GM21526 (cell line): ENCODE results near the gene WHAMM.
A peak's percentile ranks its signal among the peaks of the same experiment; 100 is the strongest.
"Not testable (repeated sequence)": the region's sequence is repeated elsewhere in the genome, so short reads cannot be mapped to it uniquely, and the experiment has no call there.

Experiments used
- ATAC-seq: cut with Tn5 transposase; IDR thresholded peaks from one replicate; pipeline ENCODE4 v1.9.1; 2021; ENCODE audit warnings: moderate library complexity; ENCODE audit not compliant: unreplicated experiment, low FRiP score

Gene WHAMM

GRCh38 chr15:82802497-82802896 lies 6.9 kb upstream of the WHAMM start:
- no peak for ATAC-seq

GRCh38 chr15:82803793-82804574 lies 5.4 kb upstream of the WHAMM start:
- no peak for ATAC-seq

GRCh38 chr15:82804575-82804949 lies 4.9 kb upstream of the WHAMM start:
- no peak for ATAC-seq

- ATAC-seq: no peak
Measured at GRCh38 chr15:82805994-82806406, 3.4 kb upstream of the WHAMM start, which contains the start of gene FSD2. TSS of gene FSD2 (minus strand) at chr15:82806069. CDS start at chr15:82787390, 18,679 bp downstream.

GRCh38 chr15:82807920-82808633 lies 1.4 kb upstream of the WHAMM start:
- no peak for ATAC-seq

GRCh38 chr15:82808634-82809041 lies 790 bp upstream of the WHAMM start:
- no peak for ATAC-seq

GRCh38 chr15:82810061-82810889 lies 847 bp downstream of the WHAMM start:
- peak; percentile 17 for ATAC-seq

GRCh38 chr15:82810890-82811426 lies 1.5 kb downstream of the WHAMM start:
- ATAC-seq: no peak

- ATAC-seq: no peak
Measured at GRCh38 chr15:82812994-82813393, 3.6 kb downstream of the WHAMM start.

- no peak for ATAC-seq
Measured at GRCh38 chr15:82820128-82820527, 10.7 kb downstream of the WHAMM start.

- not testable (repeated sequence) for ATAC-seq
Measured at GRCh38 chr15:82821396-82821795, 12.0 kb downstream of the WHAMM start.

GRCh38 chr15:82821851-82822250 lies 12.4 kb downstream of the WHAMM start:
- not testable (repeated sequence) for ATAC-seq

- ATAC-seq: no peak
Measured at GRCh38 chr15:82823049-82823448, 13.6 kb downstream of the WHAMM start.

- no peak for ATAC-seq
Measured at GRCh38 chr15:82828075-82828474, 18.6 kb downstream of the WHAMM start.

GRCh38 chr15:82829234-82829633 lies 19.8 kb downstream of the WHAMM start:
- no peak for ATAC-seq

GRCh38 chr15:82830427-82831173 lies 21.2 kb downstream of the WHAMM start:
- no peak for ATAC-seq

GRCh38 chr15:82831894-82832600 lies 22.6 kb downstream of the WHAMM start:
- no peak for ATAC-seq

GRCh38 chr15:82832601-82833361 lies 23.4 kb downstream of the WHAMM start:
- no peak for ATAC-seq

GRCh38 chr15:82833362-82833682 lies 23.9 kb downstream of the WHAMM start:
- ATAC-seq: no peak
